ELF-1 (cell line): Measurements from ENCODE around the gene KRTAP4-3.
"Not testable (repeated sequence)": the region's sequence is repeated elsewhere in the genome, so short reads cannot be mapped to it uniquely, and the experiment has no call there.

Experiments used
- DNase-seq: peaks from one replicate; pipeline ENCODE4 v3.0.0-alpha.2; 2016; ENCODE audit warnings: low read depth, low spot score

The KRTAP4-3 gene

GRCh38 chr17:41118721-41119120 is 49.3 kb downstream of the KRTAP4-3 start:
- no peak for DNase-seq

GRCh38 chr17:41117846-41118386 is 50.1 kb downstream of the KRTAP4-3 start, which contains the start of gene KRTAP4-11:
Gene KRTAP4-11, minus strand, starts transcription at chr17:41118373. Its CDS starts 58 bp downstream, at chr17:41118315.
- DNase-seq, result not testable (repeated sequence)
